Neural cell (in vitro differentiated cells): ENCODE data around the gene PNPLA1. TPM values are rescaled to one million over a fixed set of nuclear protein-coding genes. Genes with fewer than 3 reads are reported as not detected.

Experiments used
- H2AFZ ChIP-seq: fragments of 200-600, 300-800 bp; sonication (generic), shearing (Covaris generic); 2 replicates; pipeline ENCODE4 v1.6.0; 2014; ENCODE audit warnings: low read depth, mild to moderate bottlenecking, antibody characterized with exemption, low read length, moderate library complexity
- H3F3A ChIP-seq: fragments of 200-600 bp; shearing (Covaris generic); 2 replicates; pipeline ENCODE4 v1.6.1; 2016; ENCODE audit warnings: mild to moderate bottlenecking, moderate library complexity, mixed read lengths, antibody characterized with exemption, low read length; ENCODE audit not compliant: insufficient read depth, poor library complexity, severe bottlenecking
- H3K27ac ChIP-seq: fragments of 200-600, 300-800 bp; sonication (generic), shearing (Covaris generic); 2 replicates; pipeline ENCODE4 v1.5.1; 2014; ENCODE audit warnings: mild to moderate bottlenecking, low read length, moderate library complexity
- H3K27me3 ChIP-seq: fragments of 300-800, 200-600 bp; sonication (generic), shearing (Covaris generic); 2 replicates; pipeline ENCODE4 v1.6.0; 2014; ENCODE audit warnings: mild to moderate bottlenecking, low read depth, low read length, moderate library complexity; ENCODE audit not compliant: insufficient read depth
- H3K36me3 ChIP-seq: fragments of 300-800, 200-600 bp; sonication (generic), shearing (Covaris generic); 2 replicates; pipeline ENCODE4 v1.5.1; 2014; ENCODE audit warnings: mild to moderate bottlenecking, antibody characterized with exemption, low read length, moderate library complexity; ENCODE audit not compliant: insufficient read depth
- H3K4me2 ChIP-seq: fragments of 300-800, 200-600 bp; sonication (generic), shearing (Covaris generic); 2 replicates; pipeline ENCODE4 v1.6.0; 2014; ENCODE audit warnings: mild to moderate bottlenecking, low read length
- H3K4me3 ChIP-seq: fragments of 300-800, 200-600 bp; sonication (generic), shearing (Covaris generic); 2 replicates; pipeline ENCODE4 v1.5.1; 2014; ENCODE audit warnings: mild to moderate bottlenecking, low read length, moderate library complexity
- H3K79me2 ChIP-seq: fragments of 200-600 bp; shearing (Covaris generic); replicated peaks from 2 replicates; pipeline ENCODE4 v1.6.0; 2014; ENCODE audit warnings: mild to moderate bottlenecking, low read length, moderate library complexity; ENCODE audit not compliant: insufficient read depth
- H3K9ac ChIP-seq: fragments of 300-800, 200-600 bp; sonication (generic), shearing (Covaris generic); 2 replicates; pipeline ENCODE4 v1.6.1; 2016; ENCODE audit warnings: mild to moderate bottlenecking, low read length, mixed read lengths
- H3K9me2 ChIP-seq: fragments of 200-600 bp; shearing (Covaris generic); 2 replicates; pipeline ENCODE4 v1.6.1; 2016; ENCODE audit warnings: mild to moderate bottlenecking, low read length, mixed read lengths; ENCODE audit not compliant: insufficient read depth
- H3K9me3 ChIP-seq: fragments of 200-600, 300-800 bp; sonication (generic), shearing (Covaris generic); 2 replicates; pipeline ENCODE4 v1.6.1; 2016; ENCODE audit warnings: mild to moderate bottlenecking, mixed run types, low read length, moderate library complexity, mixed read lengths
- H4K20me1 ChIP-seq: fragments of 200-600 bp; shearing (Covaris generic); 2 replicates; pipeline ENCODE4 v1.6.1; 2016; ENCODE audit warnings: mild to moderate bottlenecking, mixed run types; ENCODE audit not compliant: insufficient read depth
- EP300 ChIP-seq: fragments of 450-650 bp; conservative IDR thresholded peaks from 2 replicates; pipeline ENCODE4 v1.6.1; 2014; ENCODE audit warnings: antibody characterized with exemption, mild to moderate bottlenecking, moderate library complexity; ENCODE audit not compliant: poor library complexity, severe bottlenecking
- EZH2 ChIP-seq: fragments of 200-600, 300-800 bp; shearing (Covaris generic), sonication (generic); IDR thresholded peaks from 2 replicates; pipeline ENCODE4 v1.6.1; 2014; ENCODE audit warnings: antibody characterized with exemption, low read length, borderline replicate concordance, mild to moderate bottlenecking; ENCODE audit not compliant: insufficient read depth, poor library complexity, severe bottlenecking
- MXI1 ChIP-seq: fragments of 450-650 bp; conservative IDR thresholded peaks from 2 replicates; pipeline ENCODE4 v1.6.1; 2014; ENCODE audit warnings: antibody characterized with exemption, mild to moderate bottlenecking; ENCODE audit not compliant: poor library complexity, severe bottlenecking
- POLR2AphosphoS5 ChIP-seq: IDR thresholded peaks from 2 replicates; pipeline ENCODE4 v1.6.1; 2012
- RAD21 ChIP-seq: fragments of 450-650 bp; conservative IDR thresholded peaks from 2 replicates; pipeline ENCODE4 v1.6.1; 2014; ENCODE audit warnings: antibody characterized with exemption, mild to moderate bottlenecking, moderate library complexity
- SMC3 ChIP-seq: fragments of 450-650 bp; conservative IDR thresholded peaks from 2 replicates; pipeline ENCODE4 v1.6.1; 2014; ENCODE audit warnings: antibody characterized with exemption, mild to moderate bottlenecking, moderate library complexity; ENCODE audit not compliant: poor library complexity
- TAF1 ChIP-seq: IDR thresholded peaks from 2 replicates; pipeline ENCODE4 v1.6.1; 2012; ENCODE audit warnings: low read depth
- polyA plus RNA-seq: library from polyadenylated mRNA; depleted of rRNA; stranded (reverse); fragments of >200 nt; gene quantifications from 2 replicates; pipeline ENCODE4 v1.2.3, GENCODE V29; 2014
- TF ChIP-seq, protein P1 (sequence below): IDR thresholded peaks from 2 replicates; pipeline ENCODE4 v1.6.1; 2012; ENCODE audit warnings: borderline replicate concordance
- TF ChIP-seq, protein P2 (sequence below): fragments of 450-650 bp; IDR thresholded peaks from 2 replicates; pipeline ENCODE4 v1.5.1; 2014; ENCODE audit warnings: antibody characterized with exemption, mild to moderate bottlenecking, moderate library complexity; ENCODE audit not compliant: poor library complexity, severe bottlenecking

The PNPLA1 gene
- polyA plus RNA-seq, 1 donor from 2014 or later: not detected

DNA sequence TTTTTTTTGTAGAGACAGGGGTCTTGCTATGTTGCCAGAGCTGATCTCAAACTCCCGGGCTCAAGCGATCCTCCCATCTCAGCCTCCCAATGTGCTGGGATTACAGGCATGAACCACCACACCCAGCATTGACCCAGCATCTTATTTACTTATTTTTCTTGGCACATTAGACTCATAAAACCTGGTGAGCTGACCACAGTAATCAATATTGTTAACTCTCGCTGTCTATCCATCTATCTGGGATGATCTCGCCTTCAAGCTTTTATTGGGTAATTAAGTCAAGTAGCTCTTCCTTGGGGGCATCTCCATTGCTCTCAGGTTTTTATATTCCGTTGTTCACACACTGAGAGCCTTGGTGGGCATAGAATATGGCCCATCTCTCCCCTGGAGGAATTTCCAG, 17.0 kb downstream of the PNPLA1 start:
- no peaks in the 10 kb centered on the region for H3K9me2 ChIP-seq
- H3K27ac ChIP-seq: peak overlapping the region; percentile 98
- no peak overlapping the region for H3K4me2 ChIP-seq
- no peaks in the 10 kb centered on the region for H3K27me3 ChIP-seq
- H3K4me3 ChIP-seq: no peak overlapping the region
- H3K9ac ChIP-seq: peak overlapping the region; percentile 20
- no peaks in the 10 kb centered on the region for H3K9me3 ChIP-seq
- peaks cover 5% of the 10 kb centered on the region for H3F3A ChIP-seq
- H2AFZ ChIP-seq: no peak overlapping the region
- TF ChIP-seq, protein P1, sequence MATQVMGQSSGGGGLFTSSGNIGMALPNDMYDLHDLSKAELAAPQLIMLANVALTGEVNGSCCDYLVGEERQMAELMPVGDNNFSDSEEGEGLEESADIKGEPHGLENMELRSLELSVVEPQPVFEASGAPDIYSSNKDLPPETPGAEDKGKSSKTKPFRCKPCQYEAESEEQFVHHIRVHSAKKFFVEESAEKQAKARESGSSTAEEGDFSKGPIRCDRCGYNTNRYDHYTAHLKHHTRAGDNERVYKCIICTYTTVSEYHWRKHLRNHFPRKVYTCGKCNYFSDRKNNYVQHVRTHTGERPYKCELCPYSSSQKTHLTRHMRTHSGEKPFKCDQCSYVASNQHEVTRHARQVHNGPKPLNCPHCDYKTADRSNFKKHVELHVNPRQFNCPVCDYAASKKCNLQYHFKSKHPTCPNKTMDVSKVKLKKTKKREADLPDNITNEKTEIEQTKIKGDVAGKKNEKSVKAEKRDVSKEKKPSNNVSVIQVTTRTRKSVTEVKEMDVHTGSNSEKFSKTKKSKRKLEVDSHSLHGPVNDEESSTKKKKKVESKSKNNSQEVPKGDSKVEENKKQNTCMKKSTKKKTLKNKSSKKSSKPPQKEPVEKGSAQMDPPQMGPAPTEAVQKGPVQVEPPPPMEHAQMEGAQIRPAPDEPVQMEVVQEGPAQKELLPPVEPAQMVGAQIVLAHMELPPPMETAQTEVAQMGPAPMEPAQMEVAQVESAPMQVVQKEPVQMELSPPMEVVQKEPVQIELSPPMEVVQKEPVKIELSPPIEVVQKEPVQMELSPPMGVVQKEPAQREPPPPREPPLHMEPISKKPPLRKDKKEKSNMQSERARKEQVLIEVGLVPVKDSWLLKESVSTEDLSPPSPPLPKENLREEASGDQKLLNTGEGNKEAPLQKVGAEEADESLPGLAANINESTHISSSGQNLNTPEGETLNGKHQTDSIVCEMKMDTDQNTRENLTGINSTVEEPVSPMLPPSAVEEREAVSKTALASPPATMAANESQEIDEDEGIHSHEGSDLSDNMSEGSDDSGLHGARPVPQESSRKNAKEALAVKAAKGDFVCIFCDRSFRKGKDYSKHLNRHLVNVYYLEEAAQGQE: no peak
- TF ChIP-seq EZH2 (no peak), SMC3 (no peak), TAF1 (no peak), RAD21 (no peak), MXI1 (no peak), EP300 (no peak), POLR2AphosphoS5 (no peak)
- TF ChIP-seq, protein P2, sequence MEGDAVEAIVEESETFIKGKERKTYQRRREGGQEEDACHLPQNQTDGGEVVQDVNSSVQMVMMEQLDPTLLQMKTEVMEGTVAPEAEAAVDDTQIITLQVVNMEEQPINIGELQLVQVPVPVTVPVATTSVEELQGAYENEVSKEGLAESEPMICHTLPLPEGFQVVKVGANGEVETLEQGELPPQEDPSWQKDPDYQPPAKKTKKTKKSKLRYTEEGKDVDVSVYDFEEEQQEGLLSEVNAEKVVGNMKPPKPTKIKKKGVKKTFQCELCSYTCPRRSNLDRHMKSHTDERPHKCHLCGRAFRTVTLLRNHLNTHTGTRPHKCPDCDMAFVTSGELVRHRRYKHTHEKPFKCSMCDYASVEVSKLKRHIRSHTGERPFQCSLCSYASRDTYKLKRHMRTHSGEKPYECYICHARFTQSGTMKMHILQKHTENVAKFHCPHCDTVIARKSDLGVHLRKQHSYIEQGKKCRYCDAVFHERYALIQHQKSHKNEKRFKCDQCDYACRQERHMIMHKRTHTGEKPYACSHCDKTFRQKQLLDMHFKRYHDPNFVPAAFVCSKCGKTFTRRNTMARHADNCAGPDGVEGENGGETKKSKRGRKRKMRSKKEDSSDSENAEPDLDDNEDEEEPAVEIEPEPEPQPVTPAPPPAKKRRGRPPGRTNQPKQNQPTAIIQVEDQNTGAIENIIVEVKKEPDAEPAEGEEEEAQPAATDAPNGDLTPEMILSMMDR: no peak
- H3K79me2 ChIP-seq: no peaks in the 10 kb centered on the region
- H3K36me3 ChIP-seq: no peaks in the 10 kb centered on the region
- H4K20me1 ChIP-seq: no peaks in the 10 kb centered on the region

DNA sequence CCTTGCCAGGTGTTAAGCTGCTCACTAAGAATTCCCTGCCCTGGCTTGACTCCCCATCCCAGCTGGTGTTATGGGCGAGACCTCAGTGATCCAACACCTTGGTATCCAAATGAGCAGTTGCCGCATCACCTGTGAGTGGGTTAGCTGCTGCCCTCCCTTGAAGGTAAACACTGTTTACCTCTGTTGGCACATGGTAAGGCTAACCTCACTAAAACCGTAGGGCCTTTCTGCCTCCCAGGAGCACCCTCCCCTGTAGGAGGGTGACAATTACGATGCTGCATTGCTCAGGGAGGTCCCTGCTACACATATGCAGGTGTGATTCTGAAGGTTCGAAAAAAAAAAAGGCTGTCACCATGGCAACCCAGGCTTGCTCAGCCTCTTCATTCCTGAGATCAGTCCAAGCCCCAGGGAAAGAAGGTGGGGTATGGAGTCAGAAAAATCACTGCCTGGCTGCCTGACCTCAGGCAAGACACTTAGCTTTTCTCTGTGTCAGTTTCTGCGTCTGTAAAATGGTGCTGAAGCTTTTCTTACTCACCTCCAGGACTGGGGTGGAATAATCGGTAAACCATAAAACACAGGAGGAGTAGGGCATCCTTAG, 19.5 kb downstream of the PNPLA1 start:
- Histone ChIP-seq H3K36me3 (no peaks in the 10 kb centered on the region), H3K9ac (peak overlapping the region; percentile 54), H3K4me2 (peak overlapping the region; percentile 57), H3K79me2 (no peaks in the 10 kb centered on the region), H3K9me2 (no peaks in the 10 kb centered on the region), H3K27me3 (no peaks in the 10 kb centered on the region), H4K20me1 (no peaks in the 10 kb centered on the region), H2AFZ (peak overlapping the region; percentile 15), H3K27ac (peak overlapping the region; percentile 71), H3K9me3 (no peaks in the 10 kb centered on the region), H3K4me3 (peak overlapping the region; percentile 48), H3F3A (peaks cover 5% of the 10 kb centered on the region)
- TF ChIP-seq POLR2AphosphoS5: peak; percentile 45
- peak; percentile 67 for TF ChIP-seq EP300
- no peak for TF ChIP-seq TAF1
- peak; percentile 53 for TF ChIP-seq SMC3
- TF ChIP-seq RAD21: peak; percentile 46
- TF ChIP-seq, protein P2: no peak
- TF ChIP-seq, protein P1: peak; percentile 62
- TF ChIP-seq MXI1: peak; percentile 49
- TF ChIP-seq EZH2: no peak
